ENCODE data around the gene DAGLB.
A peak's percentile ranks its signal among the peaks of the same experiment; 100 is the strongest.

Gene DAGLB

GRCh38 chr7:6423942-6424701 is 23.6 kb downstream of the DAGLB start:
- no peak overlapping the region for H3K27ac ChIP-seq
- TF ChIP-seq ZFX (IDR thresholded peaks at IDR 0.05): no peak
- TF ChIP-seq, protein P1, sequence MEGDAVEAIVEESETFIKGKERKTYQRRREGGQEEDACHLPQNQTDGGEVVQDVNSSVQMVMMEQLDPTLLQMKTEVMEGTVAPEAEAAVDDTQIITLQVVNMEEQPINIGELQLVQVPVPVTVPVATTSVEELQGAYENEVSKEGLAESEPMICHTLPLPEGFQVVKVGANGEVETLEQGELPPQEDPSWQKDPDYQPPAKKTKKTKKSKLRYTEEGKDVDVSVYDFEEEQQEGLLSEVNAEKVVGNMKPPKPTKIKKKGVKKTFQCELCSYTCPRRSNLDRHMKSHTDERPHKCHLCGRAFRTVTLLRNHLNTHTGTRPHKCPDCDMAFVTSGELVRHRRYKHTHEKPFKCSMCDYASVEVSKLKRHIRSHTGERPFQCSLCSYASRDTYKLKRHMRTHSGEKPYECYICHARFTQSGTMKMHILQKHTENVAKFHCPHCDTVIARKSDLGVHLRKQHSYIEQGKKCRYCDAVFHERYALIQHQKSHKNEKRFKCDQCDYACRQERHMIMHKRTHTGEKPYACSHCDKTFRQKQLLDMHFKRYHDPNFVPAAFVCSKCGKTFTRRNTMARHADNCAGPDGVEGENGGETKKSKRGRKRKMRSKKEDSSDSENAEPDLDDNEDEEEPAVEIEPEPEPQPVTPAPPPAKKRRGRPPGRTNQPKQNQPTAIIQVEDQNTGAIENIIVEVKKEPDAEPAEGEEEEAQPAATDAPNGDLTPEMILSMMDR (conservative IDR thresholded peaks at IDR 0.05): no peak

- no peak overlapping the region for H3K27ac ChIP-seq
- TF ChIP-seq, protein P1 (conservative IDR thresholded peaks at IDR 0.05): no peak
- no peak for TF ChIP-seq ZFX (IDR thresholded peaks at IDR 0.05)
These were observed 24.7 kb downstream of the DAGLB start for GRCh38 chr7:6422926-6423632.

GRCh38 chr7:6422095-6422494 is 25.7 kb downstream of the DAGLB start:
- no peak for TF ChIP-seq ZFX (IDR thresholded peaks at IDR 0.05)
- TF ChIP-seq, protein P1 (conservative IDR thresholded peaks at IDR 0.05): no peak
- H3K27ac ChIP-seq: no peak overlapping the region

DNA sequence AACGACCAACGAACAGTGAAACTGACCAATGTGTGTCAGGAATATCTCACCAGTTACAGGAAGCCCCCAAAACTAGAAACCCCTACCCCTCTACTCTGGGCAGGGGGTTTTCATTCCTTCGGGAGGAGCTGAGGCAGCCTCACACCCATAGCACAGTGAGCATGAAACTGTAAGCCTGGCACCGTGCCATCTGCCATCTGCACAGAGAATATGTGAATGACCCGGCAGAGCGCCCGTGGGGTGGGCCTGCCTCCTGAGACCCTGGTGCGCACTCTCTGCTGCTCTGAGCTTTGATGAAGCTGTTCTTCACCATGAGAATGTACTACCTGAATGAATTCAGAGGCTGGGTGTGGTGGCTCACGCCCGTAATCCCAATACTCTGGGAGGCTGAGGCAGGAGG is 27.1 kb downstream of the DAGLB start:
- TF ChIP-seq ZFX (IDR thresholded peaks at IDR 0.05): no peak
- TF ChIP-seq, protein P1 (conservative IDR thresholded peaks at IDR 0.05): no peak
- H3K27ac ChIP-seq: no peak overlapping the region

DNA sequence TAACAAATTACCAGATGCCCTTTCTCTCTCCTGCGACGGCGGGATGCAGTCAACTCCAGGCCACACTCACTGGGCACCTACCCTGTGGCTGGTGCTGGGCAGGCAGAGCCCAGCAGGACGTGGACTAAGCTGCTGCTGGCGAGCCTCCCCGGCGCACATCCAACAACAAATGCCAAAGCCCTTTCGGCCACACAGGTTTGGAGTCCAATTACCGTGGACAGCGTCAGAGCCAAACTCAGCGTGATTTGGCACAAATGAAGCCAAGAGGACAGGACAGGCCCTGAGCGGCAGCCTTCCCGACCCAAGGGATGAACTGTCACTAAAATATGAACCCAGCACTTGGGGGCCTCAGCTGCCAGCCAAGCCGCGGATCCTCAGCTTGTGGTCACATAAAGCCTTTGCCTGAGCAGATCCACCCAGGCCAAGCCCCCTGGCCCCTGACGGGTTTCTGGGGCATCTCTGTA is 28.4 kb downstream of the DAGLB start:
- TF ChIP-seq, protein P1 (conservative IDR thresholded peaks at IDR 0.05): no peak
- no peak for TF ChIP-seq ZFX (IDR thresholded peaks at IDR 0.05)
- H3K27ac ChIP-seq: peak overlapping the region; percentile 71

DNA sequence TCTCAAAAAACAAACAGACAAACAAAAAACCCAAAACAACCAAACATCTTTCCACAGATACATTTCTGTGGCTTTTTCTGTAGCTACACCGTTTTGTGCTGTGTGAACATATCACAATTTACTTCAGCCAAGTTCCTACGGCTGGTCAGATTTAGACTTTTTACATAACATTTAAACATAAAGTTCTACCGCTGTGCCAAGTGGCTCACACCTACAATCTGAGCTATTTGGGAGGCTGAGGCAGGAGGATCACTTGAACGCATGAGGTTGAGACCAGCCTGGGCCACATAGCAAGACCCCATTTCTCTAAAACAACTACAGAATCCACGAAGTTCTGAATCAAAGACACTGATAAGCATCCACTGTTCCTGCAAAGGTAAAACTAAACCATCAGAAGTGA is 30.3 kb downstream of the DAGLB start:
- TF ChIP-seq, protein P1 (conservative IDR thresholded peaks at IDR 0.05): no peak
- TF ChIP-seq ZFX (IDR thresholded peaks at IDR 0.05): no peak

DNA sequence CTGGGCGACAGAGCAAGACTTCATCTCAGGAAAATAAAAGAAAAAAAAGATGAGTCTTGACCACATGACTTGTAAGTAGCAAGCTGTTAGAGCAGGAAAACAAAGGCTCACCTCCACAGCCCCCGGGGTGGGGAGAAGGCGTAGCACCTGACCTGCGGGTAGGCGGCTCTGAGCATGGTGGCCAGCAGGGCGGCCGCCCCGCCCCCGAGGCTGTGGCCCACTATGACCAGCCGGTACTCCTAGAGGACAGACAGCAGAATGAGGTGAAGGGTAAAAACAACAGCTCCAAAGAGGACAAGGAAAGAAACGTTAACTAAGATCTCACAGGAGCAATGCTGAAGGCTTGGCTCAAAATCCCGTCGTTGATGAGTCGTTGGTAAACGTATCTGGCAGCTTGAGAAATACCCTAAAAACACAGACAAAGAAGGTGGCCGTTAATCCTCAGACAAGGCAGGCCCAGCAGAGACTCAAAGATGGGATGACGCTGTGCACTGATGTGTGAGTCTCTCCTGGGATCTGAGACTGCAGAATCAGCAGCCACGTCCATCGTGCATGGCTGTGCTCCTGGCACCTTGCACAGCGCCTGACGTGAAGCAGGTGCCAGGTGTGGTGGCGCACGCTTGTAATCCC is 31.1 kb downstream of the DAGLB start:
- no peak overlapping the region for H3K27ac ChIP-seq

More for the DNA sequence above, 30.3 kb downstream of the DAGLB start:
- H3K27ac ChIP-seq: no peak overlapping the region

More for the DNA sequence above, 31.1 kb downstream of the DAGLB start:
- TF ChIP-seq, protein P1 (conservative IDR thresholded peaks at IDR 0.05): no peak
- TF ChIP-seq ZFX (IDR thresholded peaks at IDR 0.05): no peak
